ENCODE results near the gene VOPP1.

VOPP1 gene

DNA sequence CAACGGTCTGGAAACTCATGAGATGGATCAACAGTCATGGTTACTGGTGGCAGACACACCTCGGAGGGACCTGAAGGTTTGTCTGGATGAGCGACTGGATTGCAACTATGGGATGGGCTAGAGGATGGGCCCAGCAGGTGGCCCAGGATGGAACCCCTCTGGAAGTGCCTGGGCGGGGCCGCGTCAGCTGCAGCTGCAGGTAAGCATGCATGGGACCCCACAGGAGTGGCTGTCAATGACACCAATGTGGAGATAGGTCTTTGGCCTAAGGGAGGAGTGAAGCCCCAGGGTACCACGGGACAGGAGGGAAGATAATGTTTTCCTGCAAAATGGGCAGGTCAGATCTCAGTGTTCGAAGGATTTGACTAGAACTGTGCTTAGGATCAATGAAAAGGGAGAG, 103.8 kb downstream of the VOPP1 start:
- DNase-seq (ENCODE audit: low spot score) = no peak

- no peak for DNase-seq (ENCODE audit: low spot score)
Observed at GRCh38 chr7:55467047-55467593, 105.2 kb downstream of the VOPP1 start.

- no peak for DNase-seq (ENCODE audit: low spot score)
Observed at GRCh38 chr7:55465691-55466090, 106.6 kb downstream of the VOPP1 start.

GRCh38 chr7:55464422-55464821, 107.9 kb downstream of the VOPP1 start:
- no peak for DNase-seq (ENCODE audit: low spot score)

DNA sequence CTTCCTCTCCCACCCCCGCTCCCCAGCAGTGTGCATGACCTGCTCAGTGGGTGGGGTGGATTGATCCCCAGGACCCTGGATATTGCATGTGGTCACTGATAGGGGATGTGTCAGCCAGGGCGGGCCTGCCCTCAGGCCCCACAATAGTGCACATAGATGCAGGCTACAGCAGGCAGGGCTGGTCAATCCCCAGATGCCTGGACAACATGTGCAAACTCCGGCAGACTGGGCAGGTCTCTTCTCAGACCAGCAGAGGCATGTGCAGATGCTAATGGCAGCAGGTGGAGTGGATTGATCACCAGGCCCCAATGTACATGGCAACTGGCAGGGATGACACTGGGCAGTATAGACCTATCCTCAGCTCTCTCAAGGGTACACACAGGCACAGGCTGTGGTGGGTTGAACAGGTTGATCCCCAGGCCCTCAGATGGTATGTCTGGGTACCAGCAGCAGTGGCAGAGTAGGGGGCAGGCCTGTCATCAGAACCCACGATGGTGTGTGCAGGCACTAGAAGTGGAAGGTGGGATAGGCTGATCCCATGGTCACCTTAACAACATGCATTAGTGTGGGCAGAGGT, 108.5 kb downstream of the VOPP1 start:
- DNase-seq (ENCODE audit: low spot score) = no peak

GRCh38 chr7:55458351-55458750, 114.0 kb downstream of the VOPP1 start:
- DNase-seq (ENCODE audit: low spot score) = no peak

- no peak for DNase-seq (ENCODE audit: low spot score)
Observed at GRCh38 chr7:55457801-55458200, 114.5 kb downstream of the VOPP1 start.

DNA sequence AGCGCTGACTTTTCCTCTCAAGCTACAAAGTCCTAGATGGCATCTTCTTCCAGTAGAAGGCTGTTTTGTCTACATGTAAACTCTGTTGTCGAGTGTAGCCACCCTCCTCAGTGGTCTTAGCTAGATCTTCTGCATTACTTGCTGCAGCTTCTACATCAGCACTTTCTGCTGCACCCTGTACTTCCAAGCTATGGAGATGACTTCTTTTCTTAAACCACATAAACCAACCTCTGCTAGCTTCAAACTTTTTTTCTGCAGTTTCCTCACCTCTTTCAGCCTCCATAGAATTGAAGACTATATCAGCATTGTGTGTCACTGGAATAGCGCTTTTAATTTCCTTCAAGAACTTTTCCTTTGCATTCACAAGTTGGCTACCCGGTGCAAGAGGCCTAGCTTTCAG, 119.3 kb downstream of the VOPP1 start:
- DNase-seq (ENCODE audit: low spot score) = no peak

DNA sequence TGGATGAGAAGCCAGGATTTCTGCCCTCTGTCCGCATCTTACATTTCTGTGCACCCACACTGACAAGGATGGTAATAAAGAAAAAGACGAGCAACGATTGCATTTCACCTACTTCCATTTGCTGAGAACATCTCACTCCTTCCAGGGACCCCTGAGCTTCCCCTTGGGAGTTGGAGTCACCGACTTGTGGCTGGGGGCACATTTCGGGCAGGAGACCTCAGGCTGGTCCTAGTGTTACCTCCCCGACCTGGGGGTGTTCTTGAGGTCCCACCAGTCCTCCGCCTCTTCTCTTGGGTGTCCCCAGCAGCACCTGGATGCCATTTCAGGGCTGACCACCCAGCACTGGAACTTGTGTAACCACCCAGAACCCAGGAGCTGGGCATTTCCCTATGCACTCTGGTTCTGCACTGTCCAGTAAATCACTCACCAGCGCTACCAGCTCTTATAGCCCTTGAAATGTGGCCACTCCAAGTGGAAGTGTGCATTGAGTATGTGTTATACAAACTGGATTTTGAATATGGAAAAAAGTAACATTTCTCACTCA, 122.2 kb downstream of the VOPP1 start:
- DNase-seq (ENCODE audit: low spot score) = no peak

DNA sequence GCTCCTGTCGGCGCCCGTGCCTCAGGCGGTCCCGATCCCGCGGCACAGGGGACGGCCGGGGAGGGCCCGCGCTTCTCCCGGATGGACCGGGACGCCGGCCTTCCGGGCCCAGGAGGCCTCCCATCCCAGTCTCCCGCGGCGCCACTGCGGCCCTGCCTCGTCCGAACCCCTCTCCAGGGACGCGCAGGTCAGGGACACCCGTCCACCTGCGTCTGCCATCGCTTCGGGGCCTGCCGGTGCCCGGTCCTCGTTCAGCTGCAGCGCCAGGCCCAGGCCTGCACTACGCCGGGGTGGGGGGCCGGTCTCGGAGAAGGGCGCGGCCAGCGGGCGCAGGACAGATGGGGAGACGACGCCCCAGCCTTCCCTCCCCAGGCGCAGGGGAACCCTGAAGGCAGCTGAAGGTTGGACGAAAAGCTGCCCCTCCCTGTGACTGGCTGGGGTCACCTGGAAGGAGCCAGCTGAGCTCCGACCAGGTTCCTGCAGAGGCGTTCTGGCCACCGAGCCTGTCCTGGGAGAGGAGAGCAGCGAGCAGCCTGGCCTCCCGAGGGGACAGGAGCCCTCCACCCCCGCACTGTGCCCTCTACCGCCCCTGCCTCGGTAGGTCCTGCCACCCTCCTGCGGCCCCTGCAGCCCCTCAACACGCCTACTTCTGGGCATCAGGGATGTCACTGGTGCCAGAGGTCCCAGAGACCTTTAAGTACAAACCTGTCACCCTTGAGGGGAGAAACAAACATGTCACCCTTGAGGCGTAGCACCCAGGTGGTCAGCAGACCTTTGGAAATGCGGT, 122.9 kb downstream of the VOPP1 start:
- no peak for DNase-seq (ENCODE audit: low spot score)

GRCh38 chr7:55448526-55448925, 123.8 kb downstream of the VOPP1 start:
- no peak for DNase-seq (ENCODE audit: low spot score)

- DNase-seq (ENCODE audit: low spot score) = no peak
Observed at GRCh38 chr7:55444786-55445185, 127.5 kb downstream of the VOPP1 start.

DNA sequence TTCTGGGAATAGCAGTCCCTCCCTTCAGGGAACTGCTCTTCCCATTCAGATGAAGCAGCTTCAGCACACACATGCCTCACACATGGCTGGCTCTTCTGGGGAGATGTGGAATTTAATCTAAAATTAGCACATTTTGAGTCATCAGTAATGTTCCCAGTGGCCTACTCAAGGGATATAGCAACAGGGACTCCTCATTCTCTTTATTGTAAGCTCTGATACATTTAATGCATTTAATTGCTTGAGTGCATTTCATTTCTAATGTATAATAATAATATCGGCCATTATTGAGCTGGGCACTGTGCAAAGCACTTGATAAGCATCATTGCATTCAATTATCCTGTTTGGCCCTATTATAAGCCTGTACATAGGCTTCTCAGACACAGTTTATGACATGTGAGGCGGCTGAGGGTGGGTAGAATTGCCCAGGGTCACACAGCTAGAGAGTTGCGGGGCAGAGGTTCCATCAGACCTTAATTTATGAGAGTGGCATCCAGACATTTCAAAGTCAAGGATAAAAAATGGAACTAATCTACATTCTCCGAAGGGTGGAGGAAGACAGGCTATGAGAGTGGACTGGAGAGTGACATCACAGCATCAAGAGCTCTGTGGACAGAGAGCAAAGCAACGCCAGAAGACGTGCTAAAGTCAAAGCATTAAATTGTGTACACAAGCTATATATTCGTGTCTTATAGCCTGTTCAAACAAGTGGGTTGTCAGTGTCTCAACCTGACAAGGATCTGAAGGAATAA, 130.4 kb downstream of the VOPP1 start:
- no peak for DNase-seq (ENCODE audit: low spot score)

DNA sequence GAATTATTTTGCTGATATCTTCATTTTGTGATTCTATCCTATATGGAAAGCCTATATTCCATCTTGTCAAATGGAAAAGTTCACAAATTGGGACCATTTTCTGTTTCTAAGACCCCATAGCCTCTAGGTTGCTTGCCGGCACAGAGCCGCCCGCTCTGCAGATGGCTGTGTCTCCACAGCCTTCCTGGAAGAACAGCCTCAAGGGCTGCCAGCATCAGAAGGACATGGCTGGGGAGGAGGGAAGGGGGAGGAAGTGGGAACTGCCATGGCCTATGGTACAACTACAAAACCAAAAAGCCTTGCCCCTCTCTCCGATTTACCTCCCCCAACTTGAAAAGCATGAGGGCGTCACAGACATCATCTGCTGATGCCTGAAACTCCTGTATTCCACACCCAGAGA, 131.3 kb downstream of the VOPP1 start:
- no peak for DNase-seq (ENCODE audit: low spot score)

- no peak for DNase-seq (ENCODE audit: low spot score)
Observed at GRCh38 chr7:55440040-55440690, 132.1 kb downstream of the VOPP1 start.

GRCh38 chr7:55439627-55440026, 132.7 kb downstream of the VOPP1 start:
- DNase-seq (ENCODE audit: low spot score) = no peak

DNA sequence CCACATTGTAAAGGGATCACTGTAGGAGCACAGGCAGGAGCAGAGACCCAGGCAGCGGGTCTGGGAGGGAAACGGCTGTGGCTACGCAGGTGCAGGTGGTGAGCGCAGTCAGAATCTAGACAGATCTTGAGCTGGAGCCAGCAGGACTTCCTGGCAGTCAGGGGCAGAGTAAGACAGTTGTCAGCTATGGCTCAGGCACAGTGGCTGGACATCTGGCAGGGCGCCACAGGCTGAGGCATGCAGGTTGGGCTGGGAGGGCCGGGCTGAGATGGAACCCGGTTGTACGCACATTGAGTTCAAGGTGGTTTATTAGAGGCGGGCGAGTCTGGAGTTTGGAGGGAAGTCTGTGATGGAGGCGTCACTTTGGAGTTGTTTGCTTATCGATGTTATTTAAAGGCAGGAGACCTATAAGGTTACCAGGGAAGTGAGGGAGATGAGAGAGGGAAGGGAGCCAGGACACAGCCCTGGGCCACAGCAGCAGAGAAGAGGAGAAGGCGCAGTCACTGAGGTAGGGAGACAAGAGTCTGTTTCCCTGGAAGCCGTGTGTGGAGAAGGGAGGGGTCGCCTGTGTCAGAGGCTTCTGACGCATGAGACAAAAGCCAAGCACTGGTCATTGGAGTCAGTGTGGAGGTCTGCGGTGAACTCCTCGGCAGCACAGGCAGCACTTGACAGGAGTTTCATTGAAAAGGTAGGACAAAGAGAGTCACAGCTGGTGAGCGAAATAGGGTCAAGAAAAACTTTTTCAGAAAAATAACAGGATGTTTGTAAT, 133.4 kb downstream of the VOPP1 start:
- no peak for DNase-seq (ENCODE audit: low spot score)

DNA sequence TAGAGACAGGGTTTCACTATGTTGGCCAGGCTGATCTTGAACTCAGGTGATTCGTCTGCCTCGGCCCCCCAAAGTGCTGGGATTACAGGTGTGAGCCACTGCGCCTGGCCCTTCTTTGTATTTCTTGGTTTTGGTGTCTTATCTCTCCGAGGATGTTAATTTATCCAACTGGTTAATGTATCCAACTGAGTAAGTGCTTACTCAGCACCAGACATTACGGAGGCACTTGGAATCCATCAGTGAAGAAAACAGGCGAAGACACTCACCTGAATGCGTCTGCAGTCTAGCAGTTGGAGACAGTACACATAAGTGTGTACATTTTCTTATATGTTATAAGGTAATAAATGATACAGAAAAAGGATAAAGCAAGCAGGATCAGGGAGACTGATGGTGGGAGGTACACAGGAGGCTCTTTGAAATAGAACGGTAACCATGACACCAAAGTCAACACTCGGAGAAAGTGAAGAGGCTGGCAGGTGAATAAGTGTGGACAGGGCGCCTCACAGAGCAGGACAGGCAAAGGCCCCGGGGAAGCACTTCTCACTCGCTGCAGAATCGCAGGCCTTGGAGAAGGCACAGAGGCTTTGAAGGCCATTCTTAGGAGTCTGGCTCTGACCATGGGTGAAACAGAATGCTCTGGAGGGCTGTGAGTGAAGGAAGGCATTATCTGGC, 134.1 kb downstream of the VOPP1 start:
- DNase-seq (ENCODE audit: low spot score) = no peak

DNA sequence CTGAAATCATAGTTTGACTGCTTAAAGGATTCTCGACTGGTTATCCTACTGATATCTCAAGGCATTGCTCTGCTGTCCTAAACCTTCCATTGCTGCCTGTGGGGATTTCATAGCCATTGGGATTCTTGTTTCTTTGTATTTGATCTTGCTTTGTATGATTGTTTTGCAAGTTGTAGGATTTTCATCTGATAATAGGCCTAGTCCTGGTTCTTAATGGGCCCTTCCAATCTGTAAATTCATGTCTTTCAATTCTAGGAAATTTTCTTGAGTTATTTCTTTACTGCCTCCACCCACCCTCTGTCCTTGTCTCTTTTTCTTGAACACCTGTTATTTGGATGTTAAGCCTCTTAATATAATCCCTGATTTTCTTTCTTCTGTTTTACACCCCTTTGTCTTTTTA, 134.9 kb downstream of the VOPP1 start:
- DNase-seq (ENCODE audit: low spot score) = no peak

- DNase-seq (ENCODE audit: low spot score) = no peak
Observed at GRCh38 chr7:55436457-55436856, 135.8 kb downstream of the VOPP1 start.

DNA sequence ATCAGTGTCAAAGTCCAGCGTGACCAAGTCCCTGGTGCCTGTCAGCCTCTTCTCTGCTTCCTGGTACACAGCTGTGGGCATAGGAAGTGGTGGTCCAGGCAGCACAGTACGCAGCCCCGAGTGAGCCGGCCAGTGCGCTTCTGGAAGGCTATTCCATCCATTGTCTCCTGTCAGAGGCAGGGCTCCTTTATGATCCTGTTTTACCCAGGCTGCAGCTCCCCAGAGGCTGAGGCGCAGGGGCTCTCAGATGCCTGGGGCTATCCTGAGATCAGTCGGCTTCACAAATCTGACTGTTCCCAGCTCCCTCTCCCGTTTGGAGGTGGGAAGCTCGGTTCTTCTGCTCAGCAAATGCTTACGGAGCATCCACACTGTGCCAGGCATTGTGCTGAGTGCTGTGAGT, 136.8 kb downstream of the VOPP1 start:
- DNase-seq (ENCODE audit: low spot score) = no peak

Measured in ecto neural progenitor cell (in vitro differentiated cells).